ENCODE measurements around the gene PDRG1.
"Not testable (repeated sequence)": the region's sequence is repeated elsewhere in the genome, so short reads cannot be mapped to it uniquely, and the experiment has no call there.

The PDRG1 gene

GRCh38 chr20:31925631-31926030 lies 26.2 kb downstream of the PDRG1 start:
- no peak for DNase-seq

GRCh38 chr20:31924561-31924960 lies 27.3 kb downstream of the PDRG1 start:
- DNase-seq = no peak

GRCh38 chr20:31923388-31924331 lies 28.2 kb downstream of the PDRG1 start:
- no peak for DNase-seq

GRCh38 chr20:31922588-31922987 lies 29.3 kb downstream of the PDRG1 start:
- DNase-seq = no peak

- no peak for DNase-seq
Measured at GRCh38 chr20:31922181-31922580, 29.7 kb downstream of the PDRG1 start.

GRCh38 chr20:31921480-31921879 lies 30.4 kb downstream of the PDRG1 start:
- not testable (repeated sequence) for DNase-seq

GRCh38 chr20:31920275-31920855 lies 31.5 kb downstream of the PDRG1 start:
- no peak for DNase-seq

- DNase-seq = no peak
Measured at GRCh38 chr20:31919410-31920155, 32.3 kb downstream of the PDRG1 start.

- no peak for DNase-seq
Measured at GRCh38 chr20:31918466-31919105, 33.3 kb downstream of the PDRG1 start.

GRCh38 chr20:31917962-31918412 lies 33.9 kb downstream of the PDRG1 start:
- DNase-seq = not testable (repeated sequence)

- DNase-seq = no peak
Measured at GRCh38 chr20:31916708-31917107, 35.1 kb downstream of the PDRG1 start.

- DNase-seq = no peak
Measured at GRCh38 chr20:31915491-31916280, 36.2 kb downstream of the PDRG1 start.

- DNase-seq = no peak
Measured at GRCh38 chr20:31914170-31914569, 37.7 kb downstream of the PDRG1 start.

- DNase-seq = no peak
Measured at GRCh38 chr20:31913431-31914157, 38.3 kb downstream of the PDRG1 start.

GRCh38 chr20:31910071-31910803 lies 41.6 kb downstream of the PDRG1 start:
- no peak for DNase-seq

GRCh38 chr20:31909253-31910070 lies 42.4 kb downstream of the PDRG1 start:
- DNase-seq = no peak

- no peak for DNase-seq
Measured at GRCh38 chr20:31908424-31908823, 43.4 kb downstream of the PDRG1 start.

- DNase-seq = no peak
Measured at GRCh38 chr20:31908016-31908415, 43.8 kb downstream of the PDRG1 start.

GRCh38 chr20:31907046-31907445 lies 44.8 kb downstream of the PDRG1 start:
- DNase-seq = no peak

- no peak for DNase-seq
Measured at GRCh38 chr20:31906001-31906400, 45.8 kb downstream of the PDRG1 start.

Data from effector CD4-positive, alpha-beta T cell (primary cell).